ENCODE data around the gene MARCHF10. TPM values are rescaled to one million over a fixed set of nuclear protein-coding genes. Genes with fewer than 3 reads are reported as not detected.

The MARCHF10 gene
- total RNA-seq, 1 experiment from 2014 or later = not detected

DNA sequence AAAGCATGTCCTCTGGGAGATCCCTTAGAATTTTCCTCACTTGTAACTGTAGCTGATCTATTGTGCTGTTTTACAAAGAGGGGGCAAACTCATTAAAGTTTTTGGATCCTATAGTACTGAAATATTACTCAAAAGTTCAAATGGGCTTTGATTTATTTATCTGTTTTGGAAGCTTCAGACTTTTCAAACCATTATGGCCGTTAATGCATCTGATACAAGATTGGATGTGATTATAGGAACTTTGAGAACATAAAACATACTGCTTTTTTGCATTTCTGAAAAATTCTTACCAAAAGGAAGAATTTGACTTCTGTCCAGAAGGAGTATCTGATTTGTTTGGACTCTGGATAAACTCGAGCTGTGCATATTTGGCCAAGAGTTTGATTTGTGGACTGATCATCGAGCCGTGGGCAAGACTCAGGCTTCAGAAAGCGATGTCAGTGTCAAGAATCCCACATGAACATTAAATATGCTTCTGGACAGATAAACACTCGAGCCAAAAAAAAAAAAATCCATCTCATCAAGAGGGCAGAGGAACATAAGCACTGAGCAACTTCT lies 8.2 kb upstream of the MARCHF10 start:
- BruUV-seq (replicated peaks) = no TSS peak
- Histone ChIP-seq H3K4me1 (ENCODE audit: insufficient read depth, low read length) (peaks cover 23% of the 10 kb centered on the region), H3F3A (ENCODE audit: low read length, unreplicated experiment) (no peaks in the 10 kb centered on the region), H4K20me1 (ENCODE audit: low read length) (no peaks in the 10 kb centered on the region), H3K4me3 (ENCODE audit: low read length) (no peak overlapping the region), H3K36me3 (ENCODE audit: low read depth, low read length) (no peaks in the 10 kb centered on the region), H3K27ac (ENCODE audit: low read length) (no peak overlapping the region), H3K9me2 (replicated peaks; ENCODE audit: low read length) (no peaks in the 10 kb centered on the region), H3K79me2 (ENCODE audit: low read length) (no peaks in the 10 kb centered on the region), H3K9me3 (ENCODE audit: low read length) (no peaks in the 10 kb centered on the region), H3K4me2 (ENCODE audit: low read length) (no peak overlapping the region), H3K27me3 (ENCODE audit: low read length) (no peaks in the 10 kb centered on the region), H2AFZ (ENCODE audit: low read length) (no peak overlapping the region), H3K9ac (ENCODE audit: low read length) (no peak overlapping the region)
- intact Hi-C loops (cut with micrococcal nuclease) = no loop called here
- POLR2A ChIA-PET (ENCODE audit: unreplicated experiment) = no interaction called here
- CTCF ChIA-PET = no interaction called here
- TF ChIP-seq, protein P1, sequence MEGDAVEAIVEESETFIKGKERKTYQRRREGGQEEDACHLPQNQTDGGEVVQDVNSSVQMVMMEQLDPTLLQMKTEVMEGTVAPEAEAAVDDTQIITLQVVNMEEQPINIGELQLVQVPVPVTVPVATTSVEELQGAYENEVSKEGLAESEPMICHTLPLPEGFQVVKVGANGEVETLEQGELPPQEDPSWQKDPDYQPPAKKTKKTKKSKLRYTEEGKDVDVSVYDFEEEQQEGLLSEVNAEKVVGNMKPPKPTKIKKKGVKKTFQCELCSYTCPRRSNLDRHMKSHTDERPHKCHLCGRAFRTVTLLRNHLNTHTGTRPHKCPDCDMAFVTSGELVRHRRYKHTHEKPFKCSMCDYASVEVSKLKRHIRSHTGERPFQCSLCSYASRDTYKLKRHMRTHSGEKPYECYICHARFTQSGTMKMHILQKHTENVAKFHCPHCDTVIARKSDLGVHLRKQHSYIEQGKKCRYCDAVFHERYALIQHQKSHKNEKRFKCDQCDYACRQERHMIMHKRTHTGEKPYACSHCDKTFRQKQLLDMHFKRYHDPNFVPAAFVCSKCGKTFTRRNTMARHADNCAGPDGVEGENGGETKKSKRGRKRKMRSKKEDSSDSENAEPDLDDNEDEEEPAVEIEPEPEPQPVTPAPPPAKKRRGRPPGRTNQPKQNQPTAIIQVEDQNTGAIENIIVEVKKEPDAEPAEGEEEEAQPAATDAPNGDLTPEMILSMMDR (conservative IDR thresholded peaks at IDR 0.05; ENCODE audit: low read depth, low read length) = no peak
- TF ChIP-seq EZH2 (IDR thresholded peaks at IDR 0.05; ENCODE audit: low read length, unreplicated experiment) = no peak
- no peak for TF ChIP-seq EZH2phosphoT487 (IDR thresholded peaks at IDR 0.05; ENCODE audit: borderline replicate concordance, low read length)
- ATAC-seq = no peak
- DNase-seq = no peak

DNA sequence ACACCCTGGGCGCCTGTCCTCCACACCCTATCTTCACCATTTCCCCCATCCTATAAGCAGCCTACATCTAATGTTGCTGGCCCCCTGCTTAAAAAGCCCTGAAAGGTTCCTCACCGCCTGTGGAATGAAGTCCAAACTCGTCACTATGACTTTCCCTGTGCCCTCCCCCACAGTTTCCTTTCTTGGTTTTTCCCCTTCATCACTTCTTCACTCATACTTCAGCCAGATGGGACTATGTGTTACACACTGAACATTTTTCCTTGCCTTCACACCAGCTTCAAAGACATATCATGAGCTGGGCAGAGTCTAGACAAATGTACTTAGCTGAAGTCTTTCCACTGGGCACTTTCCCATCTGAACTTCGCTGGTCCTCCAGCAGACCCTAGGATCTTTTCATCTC lies 1.5 kb upstream of the MARCHF10 start:
- Histone ChIP-seq H3K4me1 (ENCODE audit: insufficient read depth, low read length) (peaks cover 7% of the 10 kb centered on the region), H3K4me3 (ENCODE audit: low read length) (no peak overlapping the region), H3K27me3 (ENCODE audit: low read length) (no peaks in the 10 kb centered on the region), H4K20me1 (ENCODE audit: low read length) (no peaks in the 10 kb centered on the region), H3K9me3 (ENCODE audit: low read length) (no peaks in the 10 kb centered on the region), H3K9ac (ENCODE audit: low read length) (no peak overlapping the region), H3K79me2 (ENCODE audit: low read length) (no peaks in the 10 kb centered on the region), H3K9me2 (replicated peaks; ENCODE audit: low read length) (no peaks in the 10 kb centered on the region), H3K27ac (ENCODE audit: low read length) (no peak overlapping the region), H3K4me2 (ENCODE audit: low read length) (no peak overlapping the region), H2AFZ (ENCODE audit: low read length) (no peak overlapping the region), H3K36me3 (ENCODE audit: low read depth, low read length) (no peaks in the 10 kb centered on the region), H3F3A (ENCODE audit: low read length, unreplicated experiment) (no peaks in the 10 kb centered on the region)
- intact Hi-C loops (cut with micrococcal nuclease) = no loop called here
- ChIA-PET CTCF (no interaction called here), POLR2A (ENCODE audit: unreplicated experiment) (no interaction called here)
- no peak for DNase-seq
- TF ChIP-seq EZH2 (IDR thresholded peaks at IDR 0.05; ENCODE audit: low read length, unreplicated experiment) = no peak
- no peak for TF ChIP-seq EZH2phosphoT487 (IDR thresholded peaks at IDR 0.05; ENCODE audit: borderline replicate concordance, low read length)
- TF ChIP-seq, protein P1 (conservative IDR thresholded peaks at IDR 0.05; ENCODE audit: low read depth, low read length) = no peak
- no TSS peak for BruUV-seq (replicated peaks)
- no peak for ATAC-seq

DNA sequence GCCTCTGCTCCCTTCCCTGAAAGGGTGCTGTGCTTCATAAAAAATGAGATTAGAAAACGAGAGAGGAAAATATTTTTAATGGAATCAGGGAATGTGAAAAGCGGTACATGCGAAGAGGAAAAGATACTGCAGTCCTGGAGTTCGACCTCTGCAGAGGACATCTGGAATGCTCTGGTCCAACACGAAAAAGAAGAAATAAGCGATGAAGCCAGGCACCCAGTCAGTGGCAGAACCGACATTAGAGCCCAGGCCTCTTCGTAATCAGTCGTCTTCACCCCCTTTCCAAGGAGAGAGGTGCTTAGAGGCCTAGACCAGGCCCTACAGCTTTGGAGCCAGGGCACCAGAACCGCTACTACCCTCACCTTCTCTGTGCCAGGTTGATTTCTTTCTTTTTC lies 459 bp upstream of the MARCHF10 start:
- POLR2A ChIA-PET (ENCODE audit: unreplicated experiment) = no interaction called here

More for the DNA sequence above, 459 bp upstream of the MARCHF10 start:
- Histone ChIP-seq H3K9me3 (ENCODE audit: low read length) (no peaks in the 10 kb centered on the region), H4K20me1 (ENCODE audit: low read length) (no peaks in the 10 kb centered on the region), H3F3A (ENCODE audit: low read length, unreplicated experiment) (no peaks in the 10 kb centered on the region), H3K4me3 (ENCODE audit: low read length) (peak overlapping the region; percentile 55), H3K4me1 (ENCODE audit: insufficient read depth, low read length) (peaks cover 7% of the 10 kb centered on the region), H3K79me2 (ENCODE audit: low read length) (no peaks in the 10 kb centered on the region), H3K4me2 (ENCODE audit: low read length) (peak overlapping the region; percentile 70), H3K36me3 (ENCODE audit: low read depth, low read length) (no peaks in the 10 kb centered on the region), H3K9me2 (replicated peaks; ENCODE audit: low read length) (no peaks in the 10 kb centered on the region), H3K9ac (ENCODE audit: low read length) (no peak overlapping the region), H3K27me3 (ENCODE audit: low read length) (no peaks in the 10 kb centered on the region), H2AFZ (ENCODE audit: low read length) (peak overlapping the region; percentile 48), H3K27ac (ENCODE audit: low read length) (no peak overlapping the region)
- TF ChIP-seq, protein P1 (conservative IDR thresholded peaks at IDR 0.05; ENCODE audit: low read depth, low read length) = no peak
- TF ChIP-seq EZH2phosphoT487 (IDR thresholded peaks at IDR 0.05; ENCODE audit: borderline replicate concordance, low read length) (no peak), EZH2 (IDR thresholded peaks at IDR 0.05; ENCODE audit: low read length, unreplicated experiment) (no peak)
- DNase-seq (no peak), ATAC-seq (no peak)
- intact Hi-C loops (cut with micrococcal nuclease) = no loop called here
- CTCF ChIA-PET = no interaction called here
- BruUV-seq (replicated peaks) = no TSS peak

Data from PC-3 (cell line).